ENCODE measurements around the gene ZNF524. TPM values are rescaled to one million over a fixed set of nuclear protein-coding genes. Genes with fewer than 3 reads are reported as not detected.

Gene ZNF524
- total RNA-seq, 4 donors from 2014 or later, result 23.1 to 35.0 (median 27.0) TPM

DNA sequence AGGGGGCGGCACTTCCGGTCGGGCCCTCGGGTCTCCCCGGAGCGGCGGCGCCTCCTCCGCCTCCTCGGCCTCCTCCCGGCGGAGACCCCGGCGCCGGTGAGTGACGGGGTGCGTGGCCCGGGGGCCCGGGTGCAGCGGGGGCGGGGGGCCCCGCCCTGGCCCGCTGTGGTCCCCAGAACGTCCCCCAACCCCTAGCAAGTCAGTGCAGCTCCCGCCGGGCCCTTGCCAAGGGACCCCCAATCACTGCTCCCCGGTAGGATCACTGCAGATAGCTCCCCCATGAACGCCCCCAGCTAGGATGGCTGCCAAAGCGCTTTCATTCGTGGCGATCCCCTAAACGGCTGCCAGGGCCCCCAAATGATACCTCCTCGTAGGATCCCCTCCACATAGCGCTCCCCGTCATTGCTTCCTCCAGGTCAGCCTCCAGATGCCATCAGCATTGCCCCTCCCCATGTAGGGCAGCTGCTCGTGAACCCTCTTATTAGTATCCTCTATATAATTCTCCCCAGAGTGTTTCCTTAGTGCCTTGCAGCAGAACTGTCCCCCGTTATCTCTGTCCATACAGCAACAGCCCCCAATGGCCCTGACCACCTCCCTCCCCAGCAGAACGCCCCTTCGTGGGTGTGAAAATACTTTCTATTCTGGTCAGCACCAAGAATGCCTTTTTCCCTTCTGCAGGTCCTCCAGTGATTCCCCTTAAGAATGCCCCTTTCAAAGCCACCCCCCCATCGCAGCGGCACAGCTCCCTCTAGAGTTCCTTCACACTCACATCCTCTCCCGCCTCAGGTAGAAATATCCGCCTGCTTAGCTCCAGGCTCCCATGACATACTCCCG, 5.8 kb downstream of the ZNF524 start, which contains the start of gene ZNF865:
Gene ZNF865 (plus strand): TSS at position 11 of the 834 bp plus-strand sequence. CDS start 7,972 bp downstream, outside the sequence.
- WGBS, 2 donors, result 1% methylated on average over 21 to 36 of the region's 44 CpGs
- Histone ChIP-seq H3K4me3 (peak within 1 kb of the TSS; percentile 71 to 100 (median 88)), H3K27me3 (no peaks in the 10 kb centered on the region), H3K9me3 (no peaks in the 10 kb centered on the region), H3K36me3 (peaks cover 0 to 34% (median 0%) of the 10 kb centered on the region in 3 donors), H3K27ac (peak within 1 kb of the TSS; percentile 87 to 99 (median 96)), H3K4me1 (peaks cover 0 to 60% (median 14%) of the 10 kb centered on the region in 4 donors)
- TF ChIP-seq, protein P1, sequence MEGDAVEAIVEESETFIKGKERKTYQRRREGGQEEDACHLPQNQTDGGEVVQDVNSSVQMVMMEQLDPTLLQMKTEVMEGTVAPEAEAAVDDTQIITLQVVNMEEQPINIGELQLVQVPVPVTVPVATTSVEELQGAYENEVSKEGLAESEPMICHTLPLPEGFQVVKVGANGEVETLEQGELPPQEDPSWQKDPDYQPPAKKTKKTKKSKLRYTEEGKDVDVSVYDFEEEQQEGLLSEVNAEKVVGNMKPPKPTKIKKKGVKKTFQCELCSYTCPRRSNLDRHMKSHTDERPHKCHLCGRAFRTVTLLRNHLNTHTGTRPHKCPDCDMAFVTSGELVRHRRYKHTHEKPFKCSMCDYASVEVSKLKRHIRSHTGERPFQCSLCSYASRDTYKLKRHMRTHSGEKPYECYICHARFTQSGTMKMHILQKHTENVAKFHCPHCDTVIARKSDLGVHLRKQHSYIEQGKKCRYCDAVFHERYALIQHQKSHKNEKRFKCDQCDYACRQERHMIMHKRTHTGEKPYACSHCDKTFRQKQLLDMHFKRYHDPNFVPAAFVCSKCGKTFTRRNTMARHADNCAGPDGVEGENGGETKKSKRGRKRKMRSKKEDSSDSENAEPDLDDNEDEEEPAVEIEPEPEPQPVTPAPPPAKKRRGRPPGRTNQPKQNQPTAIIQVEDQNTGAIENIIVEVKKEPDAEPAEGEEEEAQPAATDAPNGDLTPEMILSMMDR (IDR thresholded peaks at IDR 0.05), result peak; percentile 50 to 67 (median 62)
- no peak for TF ChIP-seq POLR2A (IDR thresholded peaks at IDR 0.05)
- peak in 1 of 2 donors; percentile 67 for DNase-seq (ENCODE audit: low spot score in 2 of 2)

DNA sequence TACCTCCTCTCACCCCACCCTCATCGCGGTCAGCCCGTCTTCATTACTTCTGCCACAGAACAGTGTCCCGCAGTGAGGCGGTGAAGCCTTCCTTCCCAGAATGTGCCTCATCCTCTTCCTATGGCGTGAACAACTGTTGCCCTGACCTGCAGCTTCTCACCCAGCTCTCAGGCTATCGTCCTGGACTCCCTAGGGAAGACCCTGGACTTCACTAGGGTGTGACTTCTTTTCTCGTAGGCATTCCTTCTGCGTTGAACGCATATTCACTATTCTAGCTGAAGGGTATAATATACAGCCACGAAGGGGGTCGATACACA, 6.3 kb downstream of the ZNF524 start:
- TF ChIP-seq, protein P1 (IDR thresholded peaks at IDR 0.05), result peak in 1 of 5 experiments; percentile 4
- no peak for TF ChIP-seq EP300 (IDR thresholded peaks at IDR 0.05)
- no peak for DNase-seq (ENCODE audit: low spot score in 2 of 2)
- H3K27ac ChIP-seq, result peak overlapping the region; percentile 87 to 99 (median 96)
- H3K9me3 ChIP-seq, result no peaks in the 10 kb centered on the region
- no peaks in the 10 kb centered on the region for H3K27me3 ChIP-seq
- 16 to 24% methylated on average over 12 of the region's 12 CpGs for WGBS, 2 donors
- H3K4me1 ChIP-seq, result peaks cover 0 to 60% (median 11%) of the 10 kb centered on the region in 4 donors
- peaks cover 0 to 36% (median 0%) of the 10 kb centered on the region in 3 donors for H3K36me3 ChIP-seq
- peak overlapping the region; percentile 71 to 100 (median 88) for H3K4me3 ChIP-seq

DNA sequence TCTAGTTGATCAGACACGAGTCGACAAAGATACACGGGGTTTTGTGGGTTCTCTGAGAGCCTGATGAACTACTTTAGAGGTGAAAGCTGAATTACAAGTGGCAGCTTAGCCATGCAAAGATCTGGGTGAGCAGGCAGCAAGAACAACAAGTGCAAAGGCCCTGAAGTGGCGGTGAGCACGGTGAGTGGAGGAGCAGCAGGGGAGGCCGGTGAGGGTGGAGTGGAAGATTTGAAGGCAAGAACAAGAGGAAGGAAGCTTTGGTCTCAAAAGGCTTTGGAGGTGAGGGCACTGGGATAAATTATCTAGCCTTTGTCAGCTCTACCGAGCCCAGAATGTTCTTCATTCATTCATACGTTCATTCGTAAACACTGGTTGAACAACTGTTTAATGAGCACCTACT, 6.7 kb downstream of the ZNF524 start:
- TF ChIP-seq, protein P1 (IDR thresholded peaks at IDR 0.05), result no peak
- TF ChIP-seq EP300 (IDR thresholded peaks at IDR 0.05) (no peak), POLR2A (IDR thresholded peaks at IDR 0.05) (no peak)
- H3K4me1 ChIP-seq, result peaks cover 0 to 60% (median 11%) of the 10 kb centered on the region in 4 donors
- H3K27ac ChIP-seq, result peak overlapping the region in 1 of 4 donors; percentile 98
- no peak for DNase-seq (ENCODE audit: low spot score in 2 of 2)
- 64 to 70% methylated on average over 9 of the region's 9 CpGs for WGBS, 2 donors
- no peaks in the 10 kb centered on the region for H3K9me3 ChIP-seq
- no peaks in the 10 kb centered on the region for H3K27me3 ChIP-seq
- peak overlapping the region in 1 of 4 donors; percentile 100 for H3K4me3 ChIP-seq
- peaks cover 0 to 36% (median 0%) of the 10 kb centered on the region in 3 donors for H3K36me3 ChIP-seq

DNA sequence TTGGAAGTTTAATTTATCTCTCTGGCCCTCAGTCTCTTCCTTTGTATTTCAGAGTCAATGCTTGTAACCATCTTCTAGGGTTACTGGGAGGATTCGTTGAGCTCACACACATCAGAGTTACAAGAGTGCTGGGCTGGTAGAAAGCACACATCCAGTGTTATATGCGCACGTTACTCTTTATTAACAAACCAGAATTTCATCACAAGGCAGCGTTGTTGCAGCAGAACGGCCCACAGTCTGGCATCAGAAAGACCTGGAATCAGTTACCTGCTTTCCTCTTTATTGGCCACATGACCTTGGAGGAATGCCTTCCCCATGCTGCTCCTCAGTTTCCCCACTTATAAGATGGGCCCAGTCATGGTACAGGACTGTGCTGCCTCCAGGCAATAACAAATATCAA, 9.2 kb downstream of the ZNF524 start:
- H3K4me1 ChIP-seq, result peaks cover 0 to 55% (median 10%) of the 10 kb centered on the region in 4 donors

More for the DNA sequence above, 9.2 kb downstream of the ZNF524 start:
- Histone ChIP-seq H3K36me3 (peaks cover 0 to 39% (median 0%) of the 10 kb centered on the region in 3 donors), H3K4me3 (no peak overlapping the region), H3K27me3 (no peaks in the 10 kb centered on the region), H3K9me3 (no peaks in the 10 kb centered on the region), H3K27ac (no peak overlapping the region)
- TF ChIP-seq POLR2A (IDR thresholded peaks at IDR 0.05), result no peak
- TF ChIP-seq, protein P1 (IDR thresholded peaks at IDR 0.05), result no peak
- DNase-seq (ENCODE audit: low spot score in 2 of 2), result no peak
- WGBS, 2 donors, result 91 to 95% methylated on average over 5 of the region's 5 CpGs

Measured in tibial nerve (tissue), 4 donors.